Natural killer cell (primary cell): ENCODE measurements around the gene UST. TPM values are rescaled to one million over a fixed set of nuclear protein-coding genes. Genes with fewer than 3 reads are reported as not detected.
"Not testable (repeated sequence)": the region's sequence is repeated elsewhere in the genome, so short reads cannot be mapped to it uniquely, and the experiment has no call there.

ENCODE experiments used
- ATAC-seq, 3 donors: fragments of 150-1000 bp in 2 of 3; fragments of 200-7000 bp in 1 of 3; cut with Tn5 transposase; 1 replicate in 1 of 3; 2 replicates in 2 of 3; pipeline ENCODE4 v1.10.0; 2021; ENCODE audit warnings: mild to moderate bottlenecking in 2 of 3, moderate library complexity in 2 of 3
- DNase-seq, 2 donors: peaks; one replicate each; pipeline versions ENCODE4 v3.0.0 to v3.0.0-alpha.2; 2013 to 2021; ENCODE audit warnings: mixed read lengths in 1 of 2
- H3K27ac ChIP-seq: one replicate; pipeline ENCODE4 v1.5.1; 2013; ENCODE audit warnings: mild to moderate bottlenecking, low read length
- H3K27me3 ChIP-seq: one replicate; pipeline ENCODE4 v1.6.1; 2013; ENCODE audit warnings: low read length; ENCODE audit not compliant: control insufficient read depth, insufficient read depth
- H3K36me3 ChIP-seq: one replicate; pipeline ENCODE4 v1.6.1; 2013; ENCODE audit warnings: low read length; ENCODE audit not compliant: control insufficient read depth, insufficient read depth
- H3K4me1 ChIP-seq: one replicate; pipeline ENCODE4 v1.6.1; 2013; ENCODE audit warnings: low read length; ENCODE audit not compliant: control insufficient read depth, insufficient read depth
- H3K4me3 ChIP-seq: one replicate; pipeline ENCODE4 v1.5.1; 2013; ENCODE audit warnings: low read length
- H3K9me3 ChIP-seq: one replicate; pipeline ENCODE4 v1.6.1; 2013; ENCODE audit warnings: low read length; ENCODE audit not compliant: control insufficient read depth, insufficient read depth
- H3K27ac Mint-ChIP-seq, 2 donors: one replicate each; pipeline ENCODE4 v1.8.0; 2022; ENCODE audit warnings: mild to moderate bottlenecking in 2 of 2, mixed read lengths in 2 of 2, moderate library complexity in 1 of 2
- H3K27me3 Mint-ChIP-seq, 2 donors: one replicate each; pipeline ENCODE4 v1.8.0; 2022; ENCODE audit warnings: low read depth in 2 of 2, mixed read lengths in 2 of 2
- H3K36me3 Mint-ChIP-seq: one replicate; pipeline ENCODE4 v1.8.0; 2022; ENCODE audit warnings: mixed read lengths
- H3K4me1 Mint-ChIP-seq, 2 donors: one replicate each; pipeline ENCODE4 v1.8.0; 2022; ENCODE audit warnings: mixed read lengths in 2 of 2
- H3K4me3 Mint-ChIP-seq: one replicate; pipeline ENCODE4 v1.8.0; 2022; ENCODE audit warnings: mild to moderate bottlenecking, moderate library complexity, mixed read lengths
- H3K9me3 Mint-ChIP-seq, 2 donors: one replicate each; pipeline ENCODE4 v1.8.0; 2022; ENCODE audit warnings: mixed read lengths in 2 of 2
- CTCF ChIP-seq: fragments of 200-600 bp; IDR thresholded peaks from one replicate; pipeline ENCODE4 v1.8.0; 2022; ENCODE audit warnings: antibody characterized with exemption
- WGBS: methylation state at CpG from one replicate; pipeline ENCODE4 v1.1.7; 2013; ENCODE audit warnings: missing lambda C conversion rate; ENCODE audit not compliant: insufficient coverage; 5-methylcytosine and 5-hydroxymethylcytosine counted together
- intact Hi-C: fragments of 100-400 bp; cut with micrococcal nuclease; formaldehyde crosslinking; loops from one replicate; pipeline ENCODE4 v1.14.2; 2022
- total RNA-seq, 4 donors: library from RNA; stranded (reverse); fragments of 120-200 nt in 1 of 4; gene quantifications; one replicate each; pipeline versions ENCODE4 v1.2.3 to v1.2.4, GENCODE V29; 2013 to 2022

UST gene
- total RNA-seq, 3 donors from 2014 or later (not counting 1 experiment from before 2014, with no cell fraction given) = 6.3 to 11.9 (median 10.6) TPM

DNA sequence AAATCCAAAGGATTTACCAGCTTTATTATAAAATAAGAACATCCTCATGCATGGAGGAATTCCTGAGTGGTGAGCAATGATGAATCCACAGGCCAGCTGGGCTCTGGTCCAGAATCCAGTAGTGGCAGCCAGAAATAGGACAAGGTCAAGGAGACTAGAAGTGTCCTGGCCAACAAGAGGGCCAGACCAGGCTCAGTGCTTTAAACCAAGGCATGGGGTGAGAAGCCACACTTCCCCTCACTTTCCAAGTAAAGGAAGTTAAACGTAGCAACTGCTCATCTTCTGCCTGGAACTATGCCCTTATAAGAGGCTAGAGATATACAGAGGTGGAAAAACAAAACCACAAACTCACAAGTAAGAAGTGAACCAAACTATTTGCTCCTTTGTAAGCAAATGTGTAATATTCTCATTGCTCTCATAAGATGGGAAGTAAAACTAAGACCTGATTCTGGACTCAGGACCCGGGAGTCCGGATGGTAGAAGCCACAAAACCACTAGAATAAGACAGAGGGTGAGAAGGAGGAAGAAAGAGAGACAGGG lies 253.2 kb downstream of the UST start:
- ATAC-seq (peak in 2 of 3 donors; percentile 43 to 57), DNase-seq (peak in 1 of 2 donors; percentile 4)
- H3K9me3 ChIP-seq = no peaks in the 10 kb centered on the region
- no peaks in the 10 kb centered on the region for H3K27me3 ChIP-seq
- 0% methylated on average over 2 of the region's 3 CpGs for WGBS
- TF ChIP-seq CTCF = no peak
- no peaks in the 10 kb centered on the region for H3K36me3 Mint-ChIP-seq
- H3K9me3 Mint-ChIP-seq = no peaks in the 10 kb centered on the region
- intact Hi-C loops = no loop called here
- peak overlapping the region; percentile 73 for H3K4me3 Mint-ChIP-seq
- H3K4me1 ChIP-seq = peaks cover 18% of the 10 kb centered on the region
- H3K36me3 ChIP-seq = no peaks in the 10 kb centered on the region
- H3K4me1 Mint-ChIP-seq = peaks cover 51% of the 10 kb centered on the region in 2 donors
- H3K27ac ChIP-seq = peak overlapping the region; percentile 38
- no peak overlapping the region for H3K4me3 ChIP-seq
- H3K27me3 Mint-ChIP-seq = no peaks in the 10 kb centered on the region
- H3K27ac Mint-ChIP-seq = peak overlapping the region; percentile 55 to 72

- Histone ChIP-seq H3K9me3 (no peaks in the 10 kb centered on the region), H3K27ac (no peak overlapping the region), H3K36me3 (no peaks in the 10 kb centered on the region), H3K4me3 (no peak overlapping the region), H3K4me1 (peaks cover 18% of the 10 kb centered on the region), H3K27me3 (no peaks in the 10 kb centered on the region)
- Mint-ChIP-seq H3K4me1 (peaks cover 51 to 53% of the 10 kb centered on the region in 2 donors), H3K36me3 (peaks cover 11% of the 10 kb centered on the region), H3K9me3 (peaks cover 0 to 2% of the 10 kb centered on the region in 2 donors), H3K27ac (no peak overlapping the region), H3K4me3 (peak overlapping the region; percentile 32), H3K27me3 (no peaks in the 10 kb centered on the region)
- DNase-seq (no peak), ATAC-seq (no peak)
- no peak for TF ChIP-seq CTCF
- intact Hi-C loops = no loop called here
Observed at GRCh38 chr6:149001422-149001821, 254.6 kb downstream of the UST start.

DNA sequence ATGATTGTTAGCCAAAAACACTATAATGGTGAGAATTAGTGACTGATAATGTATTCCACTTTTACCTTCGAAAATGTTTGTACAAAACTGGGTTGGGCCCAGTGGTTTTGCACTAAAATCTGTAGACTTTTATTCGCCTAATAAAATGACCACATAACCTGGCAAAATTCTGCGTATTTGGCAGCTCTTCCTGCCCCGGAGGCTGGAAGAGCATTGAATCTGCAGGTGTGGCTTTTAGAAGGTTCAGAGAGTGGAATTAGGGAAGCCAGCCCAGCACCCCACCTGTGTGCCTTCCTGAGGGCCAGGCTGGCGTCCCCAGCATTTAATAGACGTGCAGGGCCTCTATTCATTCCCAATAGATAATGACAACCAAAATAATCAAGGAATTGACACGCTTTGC lies 256.7 kb downstream of the UST start:
- no peak for TF ChIP-seq CTCF
- H3K27me3 ChIP-seq = no peaks in the 10 kb centered on the region
- Mint-ChIP-seq H3K4me3 (no peak overlapping the region), H3K9me3 (peaks cover 0 to 2% of the 10 kb centered on the region in 2 donors), H3K36me3 (peaks cover 18% of the 10 kb centered on the region), H3K27me3 (no peaks in the 10 kb centered on the region), H3K27ac (no peak overlapping the region), H3K4me1 (peaks cover 41 to 43% of the 10 kb centered on the region in 2 donors)
- intact Hi-C loops = no loop called here
- H3K4me3 ChIP-seq = no peak overlapping the region
- 98% methylated on average over 7 of the region's 7 CpGs for WGBS
- no peaks in the 10 kb centered on the region for H3K36me3 ChIP-seq
- DNase-seq (no peak), ATAC-seq (no peak)
- no peaks in the 10 kb centered on the region for H3K9me3 ChIP-seq
- peaks cover 16% of the 10 kb centered on the region for H3K4me1 ChIP-seq
- no peak overlapping the region for H3K27ac ChIP-seq

- DNase-seq = no peak
- Histone ChIP-seq H3K27ac (no peak overlapping the region), H3K4me3 (no peak overlapping the region), H3K36me3 (no peaks in the 10 kb centered on the region), H3K27me3 (no peaks in the 10 kb centered on the region), H3K9me3 (no peaks in the 10 kb centered on the region), H3K4me1 (peaks cover 13% of the 10 kb centered on the region)
- 81% methylated on average over 4 of the region's 4 CpGs for WGBS
- TF ChIP-seq CTCF = no peak
- peak in 1 of 3 donors; percentile 15 for ATAC-seq
- Mint-ChIP-seq H3K9me3 (peaks cover 0 to 2% of the 10 kb centered on the region in 2 donors), H3K36me3 (peaks cover 18% of the 10 kb centered on the region), H3K27me3 (no peaks in the 10 kb centered on the region), H3K27ac (peak overlapping the region in 1 of 2 donors; percentile 12), H3K4me1 (peaks cover 31 to 36% of the 10 kb centered on the region in 2 donors), H3K4me3 (no peak overlapping the region)
- intact Hi-C loops = no loop called here
Observed at GRCh38 chr6:149004664-149005063, 257.8 kb downstream of the UST start.

DNA sequence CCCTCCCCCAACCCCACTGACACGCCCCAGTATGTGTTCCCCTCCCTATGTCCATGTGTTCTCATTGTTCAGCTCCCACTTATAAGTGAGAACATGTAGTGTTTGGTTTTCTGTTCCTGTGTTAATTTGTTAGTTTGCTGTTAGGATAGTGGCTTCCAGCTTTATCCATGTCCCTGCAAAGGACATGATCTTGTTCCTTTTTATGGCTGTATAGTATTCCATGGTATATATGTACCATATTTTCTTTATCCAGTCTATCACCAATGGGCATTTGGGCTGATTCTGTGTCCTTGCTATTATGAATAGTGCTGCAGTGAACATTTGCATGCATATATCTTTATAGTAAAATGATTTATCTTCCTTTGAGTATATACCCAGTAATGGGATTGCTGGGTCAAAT lies 259.4 kb downstream of the UST start:
- H3K9me3 ChIP-seq, H3K27me3 ChIP-seq, H3K4me3 Mint-ChIP-seq, intact Hi-C loops, H3K27me3 Mint-ChIP-seq, DNase-seq, H3K36me3 ChIP-seq, H3K27ac ChIP-seq, H3K9me3 Mint-ChIP-seq, ATAC-seq, H3K4me3 ChIP-seq, H3K27ac Mint-ChIP-seq, H3K4me1 ChIP-seq: not testable (repeated sequence)
- H3K36me3 Mint-ChIP-seq = peaks cover 18% of the 10 kb centered on the region
- H3K4me1 Mint-ChIP-seq = peaks cover 15 to 21% of the 10 kb centered on the region in 2 donors
- no CpG with 5 or more reads among the region's 1 CpG for WGBS
